ENCODE measurements around the gene LSM14A.

Gene LSM14A

DNA sequence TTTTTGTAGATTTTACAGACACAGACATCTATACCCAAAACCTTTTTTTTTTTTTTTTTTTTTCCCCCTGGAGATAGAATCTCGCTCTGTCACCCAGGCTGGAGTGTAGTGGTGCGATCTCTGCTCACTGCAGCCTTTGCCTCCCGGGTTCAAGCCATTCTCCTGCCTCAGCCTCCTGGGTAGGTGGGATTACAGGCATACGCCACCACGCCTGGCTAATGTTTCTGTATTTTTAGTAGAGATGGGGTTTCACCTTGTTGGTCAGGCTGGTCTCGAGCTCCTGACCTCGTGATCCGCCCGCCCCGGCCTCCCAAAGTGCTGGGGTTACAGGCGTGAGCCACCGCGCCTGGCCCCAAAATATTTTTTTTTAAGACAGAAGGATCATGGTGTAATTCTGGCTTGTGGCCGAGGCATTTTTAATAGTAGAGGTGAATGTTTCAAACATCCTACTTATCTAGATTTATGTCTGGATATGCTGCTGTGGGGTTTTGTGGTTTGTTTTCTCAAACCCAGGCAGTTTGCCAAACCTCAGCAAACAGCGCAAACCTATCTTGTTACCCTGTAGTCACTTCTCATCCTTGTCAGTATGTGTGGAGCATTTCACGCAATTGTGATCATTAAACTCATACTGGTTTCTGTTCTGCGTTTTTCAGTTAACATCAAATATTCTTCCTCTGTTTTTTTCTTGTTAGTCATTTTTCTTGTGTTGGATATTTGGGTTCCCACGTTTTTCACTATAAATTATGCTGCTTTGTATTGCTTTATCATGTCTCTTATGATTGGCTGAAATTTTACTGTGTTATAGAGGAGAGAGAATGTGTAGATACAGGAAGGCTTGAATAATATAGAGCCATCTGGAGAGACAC, 45.9 kb downstream of the LSM14A start (continued):
- peak; percentile 98 for TF ChIP-seq ZBTB44 (tag by site-specific recombination; IDR thresholded peaks at IDR 0.05)
- no peak for TF ChIP-seq ZNF510 (tag by site-specific recombination; IDR thresholded peaks at IDR 0.05; ENCODE audit: insufficient replicate concordance)
- peak; percentile 40; the same call in 1 of the 2 replicates for TF ChIP-seq ZSCAN5A (tag by site-specific recombination; IDR thresholded peaks at IDR 0.05)
- TF ChIP-seq, protein P1, sequence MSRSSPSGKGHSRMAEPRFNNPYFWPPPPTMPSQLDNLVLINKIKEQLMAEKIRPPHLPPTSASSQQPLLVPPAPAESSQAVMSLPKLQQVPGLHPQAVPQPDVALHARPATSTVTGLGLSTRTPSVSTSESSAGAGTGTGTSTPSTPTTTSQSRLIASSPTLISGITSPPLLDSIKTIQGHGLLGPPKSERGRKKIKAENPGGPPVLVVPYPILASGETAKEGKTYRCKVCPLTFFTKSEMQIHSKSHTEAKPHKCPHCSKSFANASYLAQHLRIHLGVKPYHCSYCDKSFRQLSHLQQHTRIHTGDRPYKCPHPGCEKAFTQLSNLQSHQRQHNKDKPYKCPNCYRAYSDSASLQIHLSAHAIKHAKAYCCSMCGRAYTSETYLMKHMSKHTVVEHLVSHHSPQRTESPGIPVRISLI (tag by site-specific recombination; IDR thresholded peaks at IDR 0.05), result peak; percentile 99
- TF ChIP-seq ZNF16 (tag by site-specific recombination; IDR thresholded peaks at IDR 0.05; ENCODE audit: low read depth), result 0 out of 2 replicates have a peak, but pooled peaks have one; percentile 19
- TF ChIP-seq, protein P2, sequence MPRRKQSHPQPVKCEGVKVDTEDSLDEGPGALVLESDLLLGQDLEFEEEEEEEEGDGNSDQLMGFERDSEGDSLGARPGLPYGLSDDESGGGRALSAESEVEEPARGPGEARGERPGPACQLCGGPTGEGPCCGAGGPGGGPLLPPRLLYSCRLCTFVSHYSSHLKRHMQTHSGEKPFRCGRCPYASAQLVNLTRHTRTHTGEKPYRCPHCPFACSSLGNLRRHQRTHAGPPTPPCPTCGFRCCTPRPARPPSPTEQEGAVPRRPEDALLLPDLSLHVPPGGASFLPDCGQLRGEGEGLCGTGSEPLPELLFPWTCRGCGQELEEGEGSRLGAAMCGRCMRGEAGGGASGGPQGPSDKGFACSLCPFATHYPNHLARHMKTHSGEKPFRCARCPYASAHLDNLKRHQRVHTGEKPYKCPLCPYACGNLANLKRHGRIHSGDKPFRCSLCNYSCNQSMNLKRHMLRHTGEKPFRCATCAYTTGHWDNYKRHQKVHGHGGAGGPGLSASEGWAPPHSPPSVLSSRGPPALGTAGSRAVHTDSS (tag by site-specific recombination; IDR thresholded peaks at IDR 0.05), result peak; percentile 54; the same call in 1 of the 2 replicates
- TF ChIP-seq ZNF768 (tag by site-specific recombination; IDR thresholded peaks at IDR 0.05), result no peak
- TF ChIP-seq REPIN1 (tag by site-specific recombination; IDR thresholded peaks at IDR 0.05; ENCODE audit: low read depth), result 0 out of 2 replicates have a peak, but pooled peaks have one; percentile 76
- TF ChIP-seq SETDB1 (IDR thresholded peaks at IDR 0.05; ENCODE audit: insufficient read length, low read length), result no peak
- TF ChIP-seq, protein P3, sequence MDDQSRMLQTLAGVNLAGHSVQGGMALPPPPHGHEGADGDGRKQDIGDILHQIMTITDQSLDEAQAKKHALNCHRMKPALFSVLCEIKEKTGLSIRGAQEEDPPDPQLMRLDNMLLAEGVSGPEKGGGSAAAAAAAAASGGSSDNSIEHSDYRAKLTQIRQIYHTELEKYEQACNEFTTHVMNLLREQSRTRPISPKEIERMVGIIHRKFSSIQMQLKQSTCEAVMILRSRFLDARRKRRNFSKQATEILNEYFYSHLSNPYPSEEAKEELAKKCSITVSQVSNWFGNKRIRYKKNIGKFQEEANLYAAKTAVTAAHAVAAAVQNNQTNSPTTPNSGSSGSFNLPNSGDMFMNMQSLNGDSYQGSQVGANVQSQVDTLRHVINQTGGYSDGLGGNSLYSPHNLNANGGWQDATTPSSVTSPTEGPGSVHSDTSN (CRISPR knock-in tag; IDR thresholded peaks at IDR 0.05), result no peak
- TF ChIP-seq ZNF133 (tag by site-specific recombination; IDR thresholded peaks at IDR 0.05), result no peak
- TF ChIP-seq, protein P4, sequence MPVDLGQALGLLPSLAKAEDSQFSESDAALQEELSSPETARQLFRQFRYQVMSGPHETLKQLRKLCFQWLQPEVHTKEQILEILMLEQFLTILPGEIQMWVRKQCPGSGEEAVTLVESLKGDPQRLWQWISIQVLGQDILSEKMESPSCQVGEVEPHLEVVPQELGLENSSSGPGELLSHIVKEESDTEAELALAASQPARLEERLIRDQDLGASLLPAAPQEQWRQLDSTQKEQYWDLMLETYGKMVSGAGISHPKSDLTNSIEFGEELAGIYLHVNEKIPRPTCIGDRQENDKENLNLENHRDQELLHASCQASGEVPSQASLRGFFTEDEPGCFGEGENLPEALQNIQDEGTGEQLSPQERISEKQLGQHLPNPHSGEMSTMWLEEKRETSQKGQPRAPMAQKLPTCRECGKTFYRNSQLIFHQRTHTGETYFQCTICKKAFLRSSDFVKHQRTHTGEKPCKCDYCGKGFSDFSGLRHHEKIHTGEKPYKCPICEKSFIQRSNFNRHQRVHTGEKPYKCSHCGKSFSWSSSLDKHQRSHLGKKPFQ (tag by site-specific recombination; IDR thresholded peaks at IDR 0.05), result peak; percentile 97; the same call in 1 of the 2 replicates
- peak; percentile 99 for TF ChIP-seq GLIS1 (tag by site-specific recombination; IDR thresholded peaks at IDR 0.05)
- TF ChIP-seq ZBTB17 (tag by site-specific recombination; IDR thresholded peaks at IDR 0.05), result peak; percentile 99
- TF ChIP-seq, protein P5, sequence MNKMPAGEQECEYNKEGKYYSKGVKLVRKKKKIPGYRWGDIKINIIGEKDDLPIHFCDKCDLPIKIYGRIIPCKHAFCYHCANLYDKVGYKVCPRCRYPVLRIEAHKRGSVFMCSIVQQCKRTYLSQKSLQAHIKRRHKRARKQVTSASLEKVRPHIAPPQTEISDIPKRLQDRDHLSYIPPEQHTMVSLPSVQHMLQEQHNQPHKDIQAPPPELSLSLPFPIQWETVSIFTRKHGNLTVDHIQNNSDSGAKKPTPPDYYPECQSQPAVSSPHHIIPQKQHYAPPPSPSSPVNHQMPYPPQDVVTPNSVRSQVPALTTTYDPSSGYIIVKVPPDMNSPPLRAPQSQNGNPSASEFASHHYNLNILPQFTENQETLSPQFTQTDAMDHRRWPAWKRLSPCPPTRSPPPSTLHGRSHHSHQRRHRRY (tag by site-specific recombination; IDR thresholded peaks at IDR 0.05), result peak; percentile 57
- TF ChIP-seq ZNF114 (tag by site-specific recombination; IDR thresholded peaks at IDR 0.05), result no peak
- peak; percentile 95 for TF ChIP-seq ZNF280D (tag by site-specific recombination; IDR thresholded peaks at IDR 0.05)
- TF ChIP-seq ZNF19 (tag by site-specific recombination; IDR thresholded peaks at IDR 0.05; ENCODE audit: low read depth), result peak; percentile 80
- TF ChIP-seq ELK4 (IDR thresholded peaks at IDR 0.05; ENCODE audit: borderline replicate concordance, low read depth, low read length), result no peak
- TF ChIP-seq FEZF1 (tag by site-specific recombination; IDR thresholded peaks at IDR 0.05), result peak; percentile 98
- TF ChIP-seq ZNF830 (tag by site-specific recombination; IDR thresholded peaks at IDR 0.05; ENCODE audit: low read depth), result no peak
- no peak for TF ChIP-seq ZFP41 (tag by site-specific recombination; IDR thresholded peaks at IDR 0.05; ENCODE audit: borderline replicate concordance)
- peak; percentile 96 for TF ChIP-seq ZNF391 (tag by site-specific recombination; IDR thresholded peaks at IDR 0.05; ENCODE audit: borderline replicate concordance, low read depth)
